Measurements from ENCODE around the gene SLC24A3.

DNA sequence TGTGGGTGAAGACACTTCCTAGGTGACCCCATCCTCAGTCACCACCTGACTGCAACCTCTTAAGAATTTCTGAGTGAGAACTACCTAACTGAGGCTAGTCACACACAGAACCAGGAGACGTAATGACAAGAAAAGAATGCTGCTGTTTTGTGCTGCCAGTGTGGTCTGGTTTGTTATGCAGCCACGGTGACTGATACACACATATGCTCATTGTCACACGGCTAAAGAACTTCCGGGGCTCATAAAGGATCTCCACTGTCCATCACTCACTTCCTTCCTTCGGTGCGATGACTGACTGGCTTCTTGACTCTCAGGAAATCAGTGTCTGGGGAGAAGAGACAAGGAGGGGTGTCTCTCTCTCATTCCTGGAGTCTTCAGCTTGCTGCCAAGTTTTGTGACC lies 88.0 kb downstream of the SLC24A3 start:
- TF ChIP-seq, protein P1, sequence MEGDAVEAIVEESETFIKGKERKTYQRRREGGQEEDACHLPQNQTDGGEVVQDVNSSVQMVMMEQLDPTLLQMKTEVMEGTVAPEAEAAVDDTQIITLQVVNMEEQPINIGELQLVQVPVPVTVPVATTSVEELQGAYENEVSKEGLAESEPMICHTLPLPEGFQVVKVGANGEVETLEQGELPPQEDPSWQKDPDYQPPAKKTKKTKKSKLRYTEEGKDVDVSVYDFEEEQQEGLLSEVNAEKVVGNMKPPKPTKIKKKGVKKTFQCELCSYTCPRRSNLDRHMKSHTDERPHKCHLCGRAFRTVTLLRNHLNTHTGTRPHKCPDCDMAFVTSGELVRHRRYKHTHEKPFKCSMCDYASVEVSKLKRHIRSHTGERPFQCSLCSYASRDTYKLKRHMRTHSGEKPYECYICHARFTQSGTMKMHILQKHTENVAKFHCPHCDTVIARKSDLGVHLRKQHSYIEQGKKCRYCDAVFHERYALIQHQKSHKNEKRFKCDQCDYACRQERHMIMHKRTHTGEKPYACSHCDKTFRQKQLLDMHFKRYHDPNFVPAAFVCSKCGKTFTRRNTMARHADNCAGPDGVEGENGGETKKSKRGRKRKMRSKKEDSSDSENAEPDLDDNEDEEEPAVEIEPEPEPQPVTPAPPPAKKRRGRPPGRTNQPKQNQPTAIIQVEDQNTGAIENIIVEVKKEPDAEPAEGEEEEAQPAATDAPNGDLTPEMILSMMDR (IDR thresholded peaks at IDR 0.05) = no peak
- TF ChIP-seq EZH2 (IDR thresholded peaks at IDR 0.05) = no peak
- no peak for TF ChIP-seq EZH2phosphoT487 (IDR thresholded peaks at IDR 0.05)
